ENCODE results near the gene AGXT2. TPM values are rescaled to one million over a fixed set of nuclear protein-coding genes. Genes with fewer than 3 reads are reported as not detected.

AGXT2 gene
- polyA plus RNA-seq, 1 experiment, result not detected

DNA sequence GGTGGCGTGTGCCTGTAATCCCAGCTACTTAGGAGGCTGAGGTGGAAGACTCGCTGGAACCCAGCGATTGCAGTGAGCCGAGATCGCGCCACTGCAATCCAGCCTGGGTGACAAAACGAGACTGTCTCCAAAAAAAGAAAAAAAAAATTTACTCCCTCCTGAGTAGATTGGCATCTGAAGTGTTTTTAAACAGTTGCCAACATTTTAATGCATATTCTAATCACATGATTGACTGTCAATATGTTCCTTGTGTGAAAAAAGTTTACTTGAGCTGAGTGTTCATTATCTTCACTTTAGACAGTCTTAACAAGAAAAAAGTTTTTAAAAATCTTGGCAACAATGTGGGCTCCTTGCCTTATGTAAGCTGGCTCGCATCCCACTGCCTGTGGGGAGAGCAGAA lies 53.8 kb downstream of the AGXT2 start:
- ChIA-PET CTCF (interaction anchor here (1.2 to 2.7 kb wide), 3 partner anchors 10 to 36 kb away, joined by 3 to 20 read pairs (median 4); no protein-coding TSS in a partner anchor), POLR2A (no interaction called here)
- H3K27me3 ChIP-seq (ENCODE audit: control insufficient read depth, insufficient read depth, low read length), result peaks cover 6% of the 10 kb centered on the region; the same call in 1 of the 2 replicates
- TF ChIP-seq, protein P1, sequence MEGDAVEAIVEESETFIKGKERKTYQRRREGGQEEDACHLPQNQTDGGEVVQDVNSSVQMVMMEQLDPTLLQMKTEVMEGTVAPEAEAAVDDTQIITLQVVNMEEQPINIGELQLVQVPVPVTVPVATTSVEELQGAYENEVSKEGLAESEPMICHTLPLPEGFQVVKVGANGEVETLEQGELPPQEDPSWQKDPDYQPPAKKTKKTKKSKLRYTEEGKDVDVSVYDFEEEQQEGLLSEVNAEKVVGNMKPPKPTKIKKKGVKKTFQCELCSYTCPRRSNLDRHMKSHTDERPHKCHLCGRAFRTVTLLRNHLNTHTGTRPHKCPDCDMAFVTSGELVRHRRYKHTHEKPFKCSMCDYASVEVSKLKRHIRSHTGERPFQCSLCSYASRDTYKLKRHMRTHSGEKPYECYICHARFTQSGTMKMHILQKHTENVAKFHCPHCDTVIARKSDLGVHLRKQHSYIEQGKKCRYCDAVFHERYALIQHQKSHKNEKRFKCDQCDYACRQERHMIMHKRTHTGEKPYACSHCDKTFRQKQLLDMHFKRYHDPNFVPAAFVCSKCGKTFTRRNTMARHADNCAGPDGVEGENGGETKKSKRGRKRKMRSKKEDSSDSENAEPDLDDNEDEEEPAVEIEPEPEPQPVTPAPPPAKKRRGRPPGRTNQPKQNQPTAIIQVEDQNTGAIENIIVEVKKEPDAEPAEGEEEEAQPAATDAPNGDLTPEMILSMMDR (IDR thresholded peaks at IDR 0.05; ENCODE audit: insufficient read depth, low read depth, low read length), result no peak
- H3K4me3 ChIP-seq (ENCODE audit: low read depth, low read length), result no peak overlapping the region
- DNase-seq (ENCODE audit: low read depth), result no peak
- no peaks in the 10 kb centered on the region for H3K36me3 ChIP-seq (ENCODE audit: control insufficient read depth, insufficient read depth, low read length)

DNA sequence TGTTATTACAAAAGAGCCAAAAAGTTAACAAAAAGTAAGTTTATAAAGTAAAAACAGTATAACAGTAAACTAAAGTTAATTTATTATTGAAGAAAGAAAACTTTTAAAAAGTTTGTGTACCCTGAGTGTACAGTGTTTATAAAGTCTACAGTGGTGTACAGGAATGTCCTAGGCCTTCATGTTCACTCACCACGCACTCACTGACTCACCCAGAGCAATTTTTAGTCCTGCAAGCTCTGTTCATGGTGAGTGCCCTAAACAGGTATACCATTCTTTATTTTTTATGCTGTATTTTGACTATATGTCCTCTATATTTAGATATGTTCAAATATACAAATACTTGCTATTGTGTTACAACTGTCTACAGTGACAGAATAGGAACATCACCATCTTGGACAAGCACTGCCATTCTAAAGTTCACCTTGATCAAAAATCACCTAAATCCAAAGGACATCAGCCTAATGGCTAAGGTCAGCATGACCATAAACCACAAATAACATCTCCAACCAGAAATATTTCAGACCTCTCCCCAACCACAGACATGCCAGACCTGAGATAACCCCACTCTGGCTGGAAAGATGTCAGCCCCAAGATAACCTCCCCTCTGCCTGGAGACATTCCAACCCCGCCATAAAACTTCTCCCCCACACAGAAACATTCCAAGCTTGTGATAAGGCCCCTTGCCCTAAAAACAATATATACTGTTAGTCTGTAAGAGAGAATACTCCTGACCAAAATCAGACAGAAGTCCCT lies 56.1 kb downstream of the AGXT2 start:
- Histone ChIP-seq H3K36me3 (ENCODE audit: control insufficient read depth, insufficient read depth, low read length) (no peaks in the 10 kb centered on the region), H3K27me3 (ENCODE audit: control insufficient read depth, insufficient read depth, low read length) (peaks cover 10% of the 10 kb centered on the region), H3K4me3 (ENCODE audit: low read depth, low read length) (no peak overlapping the region)
- no peak for DNase-seq (ENCODE audit: low read depth)
- CTCF ChIA-PET, result no interaction called here
- TF ChIP-seq, protein P1 (IDR thresholded peaks at IDR 0.05; ENCODE audit: insufficient read depth, low read depth, low read length), result no peak
- POLR2A ChIA-PET, result no interaction called here

DNA sequence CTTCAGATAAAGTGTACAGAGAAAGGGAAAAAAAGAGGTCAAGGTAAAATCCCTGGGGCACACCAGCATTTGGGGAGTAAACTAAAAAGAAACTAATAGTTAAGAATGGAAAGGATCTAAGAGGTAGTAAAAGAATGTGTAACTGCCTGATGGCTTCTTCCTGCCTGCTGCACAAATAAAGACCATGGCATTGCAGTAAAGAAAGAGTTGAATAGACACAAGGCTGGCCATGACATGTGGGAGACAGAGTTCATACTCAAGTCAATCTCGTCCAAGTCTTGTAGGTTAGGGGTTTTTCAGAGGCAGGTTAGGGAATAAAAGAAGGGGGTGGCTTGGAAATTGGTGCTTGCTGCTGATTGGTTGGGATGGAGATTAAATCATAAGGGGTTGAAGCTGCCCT lies 60.8 kb downstream of the AGXT2 start:
- no peaks in the 10 kb centered on the region for H3K36me3 ChIP-seq (ENCODE audit: control insufficient read depth, insufficient read depth, low read length)
- TF ChIP-seq, protein P1 (IDR thresholded peaks at IDR 0.05; ENCODE audit: insufficient read depth, low read depth, low read length), result no peak
- H3K4me3 ChIP-seq (ENCODE audit: low read depth, low read length), result no peak overlapping the region
- H3K27me3 ChIP-seq (ENCODE audit: control insufficient read depth, insufficient read depth, low read length), result peaks cover 4% of the 10 kb centered on the region; the same call in 1 of the 2 replicates
- ChIA-PET CTCF (interaction anchor here (1.5 kb wide), 1 partner anchor 21 kb away, joined by 3 read pairs; no protein-coding TSS in a partner anchor), POLR2A (no interaction called here)
- no peak for DNase-seq (ENCODE audit: low read depth)

DNA sequence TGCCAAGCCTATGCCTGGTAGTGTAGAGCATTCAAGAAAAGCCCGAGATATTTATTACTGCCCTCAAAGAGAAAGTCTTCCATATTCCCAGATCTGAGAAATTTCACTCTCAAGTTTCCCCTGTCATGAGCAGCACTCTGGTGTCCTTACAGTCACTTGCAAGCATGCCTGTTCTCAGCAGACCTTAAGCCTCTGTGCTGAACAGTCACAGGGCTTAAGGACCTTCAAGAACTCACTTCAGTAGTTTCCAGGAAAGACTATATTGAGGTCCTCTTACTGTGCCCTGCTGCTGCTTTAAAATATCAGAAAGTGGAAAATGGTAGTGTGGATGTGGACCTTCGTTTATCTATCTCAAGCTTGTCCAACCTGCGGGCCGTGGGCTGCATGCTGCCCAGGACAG lies 64.9 kb downstream of the AGXT2 start:
- no peaks in the 10 kb centered on the region; the same call in 1 of the 2 replicates for H3K27me3 ChIP-seq (ENCODE audit: control insufficient read depth, insufficient read depth, low read length)
- DNase-seq (ENCODE audit: low read depth), result no peak
- H3K4me3 ChIP-seq (ENCODE audit: low read depth, low read length), result no peak overlapping the region
- POLR2A ChIA-PET, result no interaction called here
- CTCF ChIA-PET, result no interaction called here
- TF ChIP-seq, protein P1 (IDR thresholded peaks at IDR 0.05; ENCODE audit: insufficient read depth, low read depth, low read length), result no peak
- no peaks in the 10 kb centered on the region for H3K36me3 ChIP-seq (ENCODE audit: control insufficient read depth, insufficient read depth, low read length)

DNA sequence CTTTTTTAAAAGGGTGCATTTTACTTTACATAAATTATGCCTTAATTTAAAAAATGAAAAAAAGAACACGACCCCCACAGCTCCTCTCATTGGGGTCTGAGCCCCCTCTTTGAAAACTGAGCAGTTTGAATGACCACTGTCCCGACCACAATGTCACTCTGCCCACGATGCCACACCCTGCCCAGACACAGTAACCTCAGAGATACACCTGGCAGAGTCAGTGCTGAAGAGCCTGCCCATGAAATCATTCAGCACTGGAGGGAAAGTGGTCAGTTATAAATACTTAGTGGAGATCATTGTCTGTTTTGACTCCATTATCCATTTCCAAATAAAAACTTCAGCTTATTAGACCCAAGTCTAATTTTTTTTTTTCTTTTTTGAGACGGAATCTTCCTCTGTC lies 69.1 kb downstream of the AGXT2 start:
- ChIA-PET CTCF (interaction anchor here (0.8 kb wide), 1 partner anchor 25 kb away, joined by 3 read pairs; no protein-coding TSS in a partner anchor), POLR2A (no interaction called here)

More for the DNA sequence above, 69.1 kb downstream of the AGXT2 start:
- no peak overlapping the region for H3K4me3 ChIP-seq (ENCODE audit: low read depth, low read length)
- H3K27me3 ChIP-seq (ENCODE audit: control insufficient read depth, insufficient read depth, low read length), result peaks cover 3% of the 10 kb centered on the region
- no peaks in the 10 kb centered on the region for H3K36me3 ChIP-seq (ENCODE audit: control insufficient read depth, insufficient read depth, low read length)
- TF ChIP-seq, protein P1 (IDR thresholded peaks at IDR 0.05; ENCODE audit: insufficient read depth, low read depth, low read length), result no peak
- no peak for DNase-seq (ENCODE audit: low read depth)
